Gastrocnemius medialis (tissue), 4 donors: Measurements from ENCODE around the gene PIP4K2C. TPM values are rescaled to one million over a fixed set of nuclear protein-coding genes. Genes with fewer than 3 reads are reported as not detected.

Experiments
- ATAC-seq, 2 donors: fragments of 150-250 bp; one replicate each; pipeline ENCODE4 v1.9.1; 2016
- DNase-seq, 2 donors: peaks; one replicate each; pipeline ENCODE4 v3.0.0-alpha.2; 2019
- H3K27ac ChIP-seq, 4 donors: fragments of 200-600 bp; sonication (generic); 1 replicate in 1 of 4; 2 replicates in 3 of 4; pipeline ENCODE4 v1.5.1; 2016 to 2018; ENCODE audit warnings: mild to moderate bottlenecking in 2 of 4, moderate library complexity in 1 of 4
- H3K27me3 ChIP-seq, 3 donors: fragments of 200-600 bp; sonication (generic) in 2 of 3; 1 replicate in 1 of 3; 2 replicates in 2 of 3; pipeline versions ENCODE4 v1.5.1 to v1.6.0; 2016 to 2019; ENCODE audit warnings: mild to moderate bottlenecking in 1 of 3, moderate library complexity in 1 of 3
- H3K36me3 ChIP-seq, 2 donors: fragments of 200-600 bp; sonication (generic) in 1 of 2; one replicate each; pipeline ENCODE4 v1.5.1; 2017 to 2018
- H3K4me1 ChIP-seq, 2 donors: fragments of 200-600 bp; sonication (generic) in 1 of 2; one replicate each; pipeline ENCODE4 v1.5.1; 2016 to 2017; ENCODE audit warnings: mild to moderate bottlenecking in 2 of 2
- H3K4me3 ChIP-seq, 4 donors: fragments of 200-600 bp; sonication (generic) in 3 of 4; 1 replicate in 1 of 4; 2 replicates in 3 of 4; pipeline ENCODE4 v1.5.1; 2016 to 2019; ENCODE audit warnings: mild to moderate bottlenecking in 2 of 4
- H3K9me3 ChIP-seq, 3 donors: fragments of 200-600 bp; sonication (generic) in 2 of 3; 1 replicate in 1 of 3; 2 replicates in 2 of 3; pipeline ENCODE4 v1.5.1; 2016 to 2019
- CTCF ChIP-seq, 5 experiments: fragments of 450-650 bp in 3 of 5; fragments of 200-600 bp in 2 of 5; sonication (generic) in 2 of 5; IDR thresholded peaks in 4 of 5; conservative IDR thresholded peaks in 1 of 5; 1 replicate in 4 of 5; 2 replicates in 1 of 5; pipeline ENCODE4 v1.5.1; 2016 to 2019; ENCODE audit warnings: antibody characterized with exemption in 5 of 5, mild to moderate bottlenecking in 3 of 5, moderate library complexity in 3 of 5
- POLR2A ChIP-seq, 2 donors: fragments of 450-650 bp; IDR thresholded peaks; one replicate each; pipeline ENCODE4 v1.6.1; 2017; ENCODE audit warnings: antibody characterized with exemption in 2 of 2, mild to moderate bottlenecking in 2 of 2, moderate library complexity in 2 of 2
- in situ Hi-C, 4 donors: fragments of 200-750 bp; cut with MboI; loops; one replicate each; pipeline versions ENCODE4 v1.15.0 to v1.8.0; 2017; ENCODE audit warnings: low sequenced_read_pairs in 4 of 4
- intact Hi-C: fragments of 100-400 bp; cut with DNase I; formaldehyde crosslinking; loops from one replicate; pipeline ENCODE4 v1.15.1; 2023; ENCODE audit warnings: low total_unique reads
- total RNA-seq, 4 donors: library from RNA; depleted of rRNA; stranded (reverse); fragments of >200 nt; gene quantifications; one replicate each; pipeline versions ENCODE4 v1.1.0 to v1.2.3, GENCODE V29; 2016

Gene PIP4K2C
- total RNA-seq, 4 donors from 2014 or later = 11.2 to 22.0 (median 14.6) TPM

DNA sequence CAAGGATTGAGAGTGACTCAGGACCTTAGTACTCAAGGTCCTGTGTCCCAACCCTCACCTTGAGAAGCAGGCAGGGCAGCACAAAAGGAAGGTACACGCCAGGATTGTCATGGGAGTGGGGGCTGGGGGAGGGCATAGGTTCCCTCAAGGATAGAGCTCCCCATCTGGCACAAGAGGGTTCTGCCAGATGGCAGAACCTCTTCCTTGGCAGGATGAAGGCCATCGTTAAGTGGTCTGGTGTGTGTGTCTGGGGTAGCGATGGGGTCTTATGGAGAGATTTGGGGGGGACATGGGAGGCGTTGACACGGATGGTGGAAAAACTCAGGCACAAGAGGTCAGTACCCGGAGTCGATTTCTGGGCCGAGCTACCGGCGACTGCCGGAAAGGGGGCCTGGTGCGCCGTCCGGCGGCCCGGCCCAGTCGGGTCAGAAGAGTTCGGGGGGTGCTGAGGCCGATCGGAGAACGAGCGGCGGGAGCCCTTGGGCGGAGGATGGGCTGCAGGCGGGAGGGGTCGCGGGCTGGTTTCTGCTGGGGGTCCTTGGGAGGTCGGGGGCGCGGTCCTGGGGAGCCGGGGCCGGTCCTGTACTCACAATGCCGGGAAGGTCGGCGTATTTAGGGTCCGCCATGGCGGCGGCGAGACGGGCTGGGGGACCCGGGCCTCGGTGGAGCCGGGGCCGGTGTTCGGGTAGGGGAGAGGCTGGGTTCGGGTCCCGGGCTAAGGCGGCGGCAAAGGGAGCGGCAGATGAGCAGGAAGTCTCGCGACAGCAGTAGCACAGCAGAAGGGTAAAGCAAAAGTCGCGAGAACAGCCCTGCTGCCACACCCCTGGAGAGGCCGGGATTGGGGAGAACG is 44.3 kb upstream of the PIP4K2C start, which contains the start of gene DCTN2:
Gene DCTN2 (minus strand): TSS at position 755 of the 850 bp plus-strand sequence. CDS start 129 bp downstream, at position 626.
- H3K4me3 ChIP-seq = peak within 1 kb of the TSS; percentile 76 to 95 (median 91)
- peak within 1 kb of the TSS; percentile 87 to 94 (median 91) for H3K27ac ChIP-seq
- in situ Hi-C loops (no loop called here), intact Hi-C loops (loop anchor here (1.0 to 2.0 kb wide), 2 partner anchors 24 to 58 kb away; partner anchors contain the start of genes MARS1 and MBD6)
- peak in 1 of 5 experiments; percentile 11 for TF ChIP-seq CTCF (IDR thresholded peaks at IDR 0.05 in 4 of 5, conservative IDR thresholded peaks at IDR 0.05 in 1 of 5)
- TF ChIP-seq POLR2A (IDR thresholded peaks at IDR 0.05) = peak; percentile 48 to 57
- H3K27me3 ChIP-seq = peaks cover 18 to 31% (median 21%) of the 10 kb centered on the region in 3 donors
- peaks cover 18 to 19% of the 10 kb centered on the region in 2 donors for H3K4me1 ChIP-seq
- DNase-seq = peak; percentile 96 to 97
- peak; percentile 95 to 98 for ATAC-seq
- peaks cover 0 to 12% of the 10 kb centered on the region in 2 donors for H3K36me3 ChIP-seq
- H3K9me3 ChIP-seq = no peaks in the 10 kb centered on the region

GRCh38 chr12:57547288-57548012 is 43.5 kb upstream of the PIP4K2C start:
- DNase-seq (no peak), ATAC-seq (peak in 1 of 2 donors; percentile 0)
- Histone ChIP-seq H3K36me3 (peaks cover 0 to 4% of the 10 kb centered on the region in 2 donors), H3K4me3 (peak overlapping the region; percentile 38 to 95 (median 91)), H3K27me3 (peaks cover 18 to 31% (median 21%) of the 10 kb centered on the region in 3 donors), H3K27ac (peak overlapping the region; percentile 87 to 94 (median 91)), H3K4me1 (peaks cover 18 to 19% of the 10 kb centered on the region in 2 donors), H3K9me3 (no peaks in the 10 kb centered on the region)
- in situ Hi-C loops (no loop called here), intact Hi-C loops (loop anchor here (2.0 kb wide), 1 partner anchor 59 kb away; the partner anchor contains the start of gene MARS1)
- TF ChIP-seq CTCF (IDR thresholded peaks at IDR 0.05 in 4 of 5, conservative IDR thresholded peaks at IDR 0.05 in 1 of 5) (no peak), POLR2A (IDR thresholded peaks at IDR 0.05) (no peak)

GRCh38 chr12:57548013-57548315 is 43.0 kb upstream of the PIP4K2C start:
- TF ChIP-seq POLR2A (IDR thresholded peaks at IDR 0.05) (no peak), CTCF (IDR thresholded peaks at IDR 0.05 in 4 of 5, conservative IDR thresholded peaks at IDR 0.05 in 1 of 5) (no peak)
- DNase-seq = no peak
- Histone ChIP-seq H3K27ac (no peak overlapping the region), H3K4me3 (no peak overlapping the region), H3K4me1 (peaks cover 18 to 19% of the 10 kb centered on the region in 2 donors), H3K9me3 (no peaks in the 10 kb centered on the region), H3K36me3 (no peaks in the 10 kb centered on the region), H3K27me3 (peaks cover 18 to 31% (median 21%) of the 10 kb centered on the region in 3 donors)
- intact Hi-C loops (no loop called here), in situ Hi-C loops (no loop called here)
- no peak for ATAC-seq

- H3K4me1 ChIP-seq = peaks cover 18 to 19% of the 10 kb centered on the region in 2 donors
- no peak overlapping the region for H3K27ac ChIP-seq
- TF ChIP-seq POLR2A (IDR thresholded peaks at IDR 0.05) (no peak), CTCF (IDR thresholded peaks at IDR 0.05 in 4 of 5, conservative IDR thresholded peaks at IDR 0.05 in 1 of 5) (no peak)
- H3K27me3 ChIP-seq = peaks cover 18 to 33% (median 21%) of the 10 kb centered on the region in 3 donors
- H3K4me3 ChIP-seq = no peak overlapping the region
- in situ Hi-C loops (no loop called here), intact Hi-C loops (no loop called here)
- DNase-seq (no peak), ATAC-seq (no peak)
- no peaks in the 10 kb centered on the region for H3K36me3 ChIP-seq
- no peaks in the 10 kb centered on the region for H3K9me3 ChIP-seq
Observed at GRCh38 chr12:57548488-57548887, 42.5 kb upstream of the PIP4K2C start.
